T-helper 1 cell (primary cell): Measurements from ENCODE around the gene AFM.

ENCODE experiments used
- DNase-seq, 5 donors: peaks; one replicate each; pipeline ENCODE4 v3.0.0-alpha.2; 2012 to 2020
- total RNA-seq, 4 donors: gene quantifications; one replicate each; lab custom pipeline; 2026; lab: John Stamatoyannopoulos, UW

Gene AFM, protein sequence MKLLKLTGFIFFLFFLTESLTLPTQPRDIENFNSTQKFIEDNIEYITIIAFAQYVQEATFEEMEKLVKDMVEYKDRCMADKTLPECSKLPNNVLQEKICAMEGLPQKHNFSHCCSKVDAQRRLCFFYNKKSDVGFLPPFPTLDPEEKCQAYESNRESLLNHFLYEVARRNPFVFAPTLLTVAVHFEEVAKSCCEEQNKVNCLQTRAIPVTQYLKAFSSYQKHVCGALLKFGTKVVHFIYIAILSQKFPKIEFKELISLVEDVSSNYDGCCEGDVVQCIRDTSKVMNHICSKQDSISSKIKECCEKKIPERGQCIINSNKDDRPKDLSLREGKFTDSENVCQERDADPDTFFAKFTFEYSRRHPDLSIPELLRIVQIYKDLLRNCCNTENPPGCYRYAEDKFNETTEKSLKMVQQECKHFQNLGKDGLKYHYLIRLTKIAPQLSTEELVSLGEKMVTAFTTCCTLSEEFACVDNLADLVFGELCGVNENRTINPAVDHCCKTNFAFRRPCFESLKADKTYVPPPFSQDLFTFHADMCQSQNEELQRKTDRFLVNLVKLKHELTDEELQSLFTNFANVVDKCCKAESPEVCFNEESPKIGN
- total RNA-seq = 0 reads per million in 4 donors

DNA sequence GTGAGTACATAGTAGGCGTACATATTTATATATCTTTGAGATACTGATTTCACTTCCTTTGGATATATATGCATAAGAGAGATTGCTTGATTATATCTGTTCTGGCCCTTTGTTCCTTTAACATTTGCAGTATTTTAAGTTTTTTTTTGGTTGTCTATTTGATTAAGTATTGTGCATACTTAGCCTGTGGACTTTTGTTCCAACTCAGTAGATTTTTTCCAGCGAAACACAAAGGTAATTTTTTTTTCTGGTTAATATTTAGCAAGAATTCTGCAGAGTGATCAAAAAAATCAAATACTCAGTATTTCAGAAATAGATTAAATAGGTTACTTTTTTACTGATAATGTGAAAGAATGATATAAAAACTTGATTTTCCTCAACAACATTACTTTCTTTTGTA, at the start of gene AFM:
Gene AFM (plus strand): TSS at position 388 of the 400 bp plus-strand sequence. CDS start 31 bp downstream, outside the sequence.
- DNase-seq = no peak

DNA sequence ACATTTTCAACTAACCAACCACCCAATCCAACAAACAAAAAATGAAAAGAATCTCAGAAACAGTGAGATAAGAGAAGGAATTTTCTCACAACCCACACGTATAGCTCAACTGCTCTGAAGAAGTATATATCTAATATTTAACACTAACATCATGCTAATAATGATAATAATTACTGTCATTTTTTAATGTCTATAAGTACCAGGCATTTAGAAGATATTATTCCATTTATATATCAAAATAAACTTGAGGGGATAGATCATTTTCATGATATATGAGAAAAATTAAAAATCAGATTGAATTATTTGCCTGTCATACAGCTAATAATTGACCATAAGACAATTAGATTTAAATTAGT, 49.8 kb upstream of the AFM start:
- DNase-seq = no peak

DNA sequence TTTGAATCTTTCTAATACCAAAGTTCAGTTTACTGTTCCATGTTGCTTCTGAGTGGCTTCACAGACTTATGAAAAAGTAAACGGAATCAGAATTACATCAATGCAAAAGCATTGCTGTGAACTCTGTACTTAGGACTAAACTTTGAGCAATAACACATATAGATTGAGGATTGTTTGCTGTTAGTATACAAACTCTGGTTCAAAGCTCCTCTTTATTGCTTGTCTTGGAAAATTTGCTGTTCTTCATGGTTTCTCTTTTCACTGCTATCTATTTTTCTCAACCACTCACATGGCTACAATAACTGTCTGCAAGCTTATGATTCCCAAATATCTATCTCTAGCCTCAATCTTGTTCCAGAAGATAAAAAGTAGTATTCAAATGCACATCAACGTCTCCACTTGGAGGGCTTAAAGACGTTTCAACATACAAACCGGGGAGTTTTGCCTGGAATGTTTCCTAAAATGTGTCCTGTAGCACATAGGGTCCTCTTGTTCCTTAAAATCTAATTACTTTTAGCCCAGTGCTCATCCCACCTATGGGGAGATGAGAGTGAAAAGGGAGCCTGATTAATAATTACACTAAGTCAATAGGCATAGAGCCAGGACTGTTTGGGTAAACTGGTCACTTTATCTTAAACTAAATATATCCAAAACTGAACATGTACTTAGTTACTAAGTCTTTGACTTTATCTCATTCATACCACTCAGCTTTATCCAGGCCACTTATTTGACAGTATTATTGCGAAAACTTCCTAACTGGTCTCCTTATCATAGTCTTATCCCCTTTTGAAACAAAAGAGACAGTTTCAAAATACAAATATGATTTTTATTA, 49.2 kb upstream of the AFM start:
- no peak for DNase-seq

GRCh38 chr4:73433140-73433539, 48.4 kb upstream of the AFM start:
- DNase-seq = no peak

DNA sequence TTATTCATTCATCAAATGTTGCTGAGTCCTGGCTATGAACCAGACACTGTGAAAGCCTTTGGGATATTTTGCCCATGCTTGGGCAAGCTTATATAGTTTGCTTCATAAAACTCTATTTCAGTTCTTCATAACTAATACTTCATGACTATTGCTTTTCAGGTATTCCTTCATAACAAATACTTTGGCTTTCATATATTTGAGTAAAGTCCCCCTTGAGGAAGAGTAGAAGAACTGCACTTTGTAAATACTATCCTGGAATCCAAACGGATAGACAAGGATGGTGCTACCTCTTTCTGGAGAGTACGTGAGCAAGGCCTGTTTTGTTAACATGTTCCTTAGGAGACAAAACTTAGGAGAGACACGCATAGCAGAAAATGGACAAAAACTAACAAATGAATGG, 47.2 kb upstream of the AFM start:
- no peak for DNase-seq

DNA sequence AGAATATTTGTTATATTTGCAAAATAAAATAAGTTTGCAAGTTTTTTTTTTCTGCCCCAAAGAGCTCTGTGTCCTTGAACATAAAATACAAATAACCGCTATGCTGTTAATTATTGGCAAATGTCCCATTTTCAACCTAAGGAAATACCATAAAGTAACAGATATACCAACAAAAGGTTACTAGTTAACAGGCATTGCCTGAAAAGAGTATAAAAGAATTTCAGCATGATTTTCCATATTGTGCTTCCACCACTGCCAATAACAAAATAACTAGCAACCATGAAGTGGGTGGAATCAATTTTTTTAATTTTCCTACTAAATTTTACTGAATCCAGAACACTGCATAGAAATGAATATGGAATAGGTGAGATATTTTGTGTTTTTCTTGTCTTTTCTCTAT, 45.6 kb upstream of the AFM start, which contains the start of gene AFP:
Gene AFP (plus strand): TSS at position 238 of the 400 bp plus-strand sequence. CDS start 42 bp downstream, at position 280.
- DNase-seq = no peak

GRCh38 chr4:73436674-73437557, 44.6 kb upstream of the AFM start:
- no peak for DNase-seq

DNA sequence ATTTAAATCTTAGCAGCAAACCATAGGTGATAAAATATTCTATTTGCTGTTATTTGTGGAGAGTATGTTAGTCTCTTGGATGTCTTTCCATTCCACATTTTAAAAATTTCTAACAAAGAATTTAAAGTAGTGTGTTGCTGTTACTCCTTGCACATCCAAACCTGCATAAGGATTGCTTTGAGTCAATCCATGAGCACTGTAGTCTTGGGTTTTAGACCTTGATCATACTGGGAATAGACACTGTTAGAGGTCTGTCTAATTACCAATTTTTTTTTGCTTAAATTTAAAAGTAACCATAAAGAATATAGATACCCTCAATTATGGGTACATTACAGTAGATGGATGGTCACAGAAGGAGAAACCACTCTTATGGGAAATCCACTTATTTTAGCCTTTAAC, 44.0 kb upstream of the AFM start:
- DNase-seq = no peak

DNA sequence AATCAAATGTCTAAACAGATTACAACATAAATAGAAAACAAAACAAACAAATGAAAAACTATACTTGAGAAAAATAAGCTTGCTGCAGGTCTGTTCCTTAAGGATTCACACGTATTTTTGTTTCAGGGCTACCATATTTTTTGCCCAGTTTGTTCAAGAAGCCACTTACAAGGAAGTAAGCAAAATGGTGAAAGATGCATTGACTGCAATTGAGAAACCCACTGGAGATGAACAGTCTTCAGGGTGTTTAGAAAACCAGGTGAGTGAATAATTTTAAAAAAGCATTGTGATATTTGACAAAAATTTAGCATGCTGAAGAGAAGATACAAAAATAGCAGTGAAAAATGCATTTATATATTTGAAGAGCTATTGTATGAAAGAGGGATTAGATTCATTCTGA, 43.5 kb upstream of the AFM start:
- no peak for DNase-seq

- no peak for DNase-seq
Observed at GRCh38 chr4:73438582-73439215, 42.8 kb upstream of the AFM start.

- DNase-seq = no peak
Observed at GRCh38 chr4:73439445-73439844, 42.1 kb upstream of the AFM start.

GRCh38 chr4:73439991-73440390, 41.6 kb upstream of the AFM start:
- DNase-seq = no peak

- no peak for DNase-seq
Observed at GRCh38 chr4:73440653-73441052, 40.9 kb upstream of the AFM start.

DNA sequence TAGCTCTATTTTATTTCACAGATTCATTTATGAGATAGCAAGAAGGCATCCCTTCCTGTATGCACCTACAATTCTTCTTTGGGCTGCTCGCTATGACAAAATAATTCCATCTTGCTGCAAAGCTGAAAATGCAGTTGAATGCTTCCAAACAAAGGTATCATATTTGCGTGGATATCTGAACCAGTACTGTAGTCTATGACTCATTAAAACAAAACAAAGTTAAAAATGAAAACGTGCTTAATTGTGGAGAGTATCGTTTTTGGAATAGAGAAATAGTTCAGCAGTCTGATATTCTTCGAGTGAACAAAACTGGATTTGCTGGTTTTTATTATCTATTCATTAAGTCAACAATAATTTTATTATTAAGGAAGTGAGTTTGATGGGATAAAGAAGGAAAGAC, 39.3 kb upstream of the AFM start:
- no peak for DNase-seq

- no peak for DNase-seq
Observed at GRCh38 chr4:73443224-73443623, 38.3 kb upstream of the AFM start.

DNA sequence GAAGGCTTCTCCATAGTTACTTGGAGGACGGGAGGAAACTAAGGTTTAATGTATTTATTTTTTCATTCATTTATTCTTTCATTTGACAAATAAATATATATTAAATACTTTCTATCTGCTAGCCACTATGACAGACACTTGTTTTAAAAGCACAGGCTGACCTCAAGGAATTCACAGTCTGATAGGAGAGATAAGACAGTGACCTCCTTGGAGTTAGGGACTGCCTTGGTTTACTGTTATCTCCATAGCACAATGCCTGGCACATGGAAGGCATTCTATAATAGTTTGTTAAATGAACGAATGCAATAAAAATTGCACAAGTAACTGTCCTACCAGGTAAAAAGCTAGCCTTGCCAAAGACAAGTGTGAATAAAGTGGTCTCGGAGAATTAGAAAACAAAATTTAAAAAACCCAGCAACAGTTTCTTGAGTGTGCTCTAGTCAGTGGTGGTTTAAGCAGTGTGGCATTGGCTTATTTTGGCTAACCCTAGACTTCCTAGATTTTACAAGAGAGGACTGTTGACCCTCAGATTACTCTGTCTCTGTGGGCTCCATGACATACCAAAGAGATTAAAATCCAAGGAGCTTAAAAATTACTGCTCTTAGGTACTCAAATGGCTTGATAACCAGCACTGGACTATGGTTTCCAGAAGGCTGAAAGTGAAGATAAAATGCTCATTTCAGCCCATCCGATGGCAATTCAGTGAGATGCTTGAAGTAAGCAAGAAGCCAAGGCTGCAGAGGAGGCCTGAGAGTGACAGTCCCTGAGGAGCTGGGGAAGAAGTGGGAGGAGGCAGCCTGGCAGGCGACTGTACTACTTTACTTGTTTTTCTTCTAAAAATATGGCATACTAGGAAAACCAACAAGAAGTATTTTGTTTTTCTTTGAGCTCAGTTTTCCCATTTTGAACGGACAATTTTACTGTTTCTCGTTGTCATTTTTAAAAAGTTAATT, 35.9 kb upstream of the AFM start:
- no peak for DNase-seq

DNA sequence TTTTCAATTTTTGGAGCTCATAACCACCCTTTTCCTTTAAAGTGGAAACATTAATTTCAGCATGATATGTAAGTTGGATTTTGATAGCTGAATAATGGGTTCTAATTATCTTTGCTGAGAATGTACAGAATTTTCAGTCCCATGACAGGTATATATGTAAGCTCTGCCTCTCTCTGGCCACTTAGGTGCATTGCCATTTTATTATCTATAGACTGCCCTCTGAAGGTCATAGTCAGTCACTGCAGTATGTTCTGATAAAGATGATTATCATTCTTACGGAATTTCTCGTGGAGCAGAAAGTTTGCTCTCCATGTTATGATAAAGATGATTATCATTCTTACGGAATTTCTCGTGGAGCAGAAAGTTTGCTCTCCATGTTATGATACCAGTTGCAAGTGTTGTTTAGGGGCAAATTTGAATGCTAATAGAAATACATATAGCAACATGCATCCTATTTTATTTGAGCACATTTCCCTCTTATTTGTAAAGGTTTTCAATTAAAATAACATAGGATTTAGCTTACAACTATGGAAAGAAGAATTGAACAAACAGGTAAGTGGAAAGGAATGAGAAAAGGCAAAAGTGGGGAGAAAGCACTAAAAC, 35.1 kb upstream of the AFM start:
- peak in 1 of 5 donors; percentile 26 for DNase-seq

DNA sequence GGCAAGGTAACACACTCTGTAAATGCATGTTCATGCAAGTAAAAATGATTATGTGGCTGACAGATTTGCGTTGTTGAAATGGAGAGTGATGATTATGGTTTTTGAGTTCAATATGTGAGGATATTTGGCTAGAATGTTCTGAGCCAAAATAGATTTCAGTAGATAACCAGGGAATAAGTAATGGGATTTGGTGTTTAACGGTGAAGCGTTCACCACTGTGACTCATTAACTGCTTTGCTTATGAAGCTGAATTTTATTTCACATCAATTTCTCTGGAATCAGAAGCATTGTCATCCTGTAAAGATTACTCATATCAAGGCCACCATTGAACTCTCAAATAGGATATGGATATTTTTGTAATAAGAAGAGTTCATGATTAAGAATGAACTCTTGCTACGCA, 33.9 kb upstream of the AFM start:
- no peak for DNase-seq

GRCh38 chr4:73448448-73449203, 32.9 kb upstream of the AFM start:
- DNase-seq = no peak
